T-helper 2 cell (primary cell): ENCODE results near the gene NHLRC4.

ENCODE experiments used
- DNase-seq, 5 experiments: peaks; one replicate each; pipeline versions ENCODE4 v3.0.0 to v3.0.0-alpha.2; 2012 to 2022

The NHLRC4 gene

DNA sequence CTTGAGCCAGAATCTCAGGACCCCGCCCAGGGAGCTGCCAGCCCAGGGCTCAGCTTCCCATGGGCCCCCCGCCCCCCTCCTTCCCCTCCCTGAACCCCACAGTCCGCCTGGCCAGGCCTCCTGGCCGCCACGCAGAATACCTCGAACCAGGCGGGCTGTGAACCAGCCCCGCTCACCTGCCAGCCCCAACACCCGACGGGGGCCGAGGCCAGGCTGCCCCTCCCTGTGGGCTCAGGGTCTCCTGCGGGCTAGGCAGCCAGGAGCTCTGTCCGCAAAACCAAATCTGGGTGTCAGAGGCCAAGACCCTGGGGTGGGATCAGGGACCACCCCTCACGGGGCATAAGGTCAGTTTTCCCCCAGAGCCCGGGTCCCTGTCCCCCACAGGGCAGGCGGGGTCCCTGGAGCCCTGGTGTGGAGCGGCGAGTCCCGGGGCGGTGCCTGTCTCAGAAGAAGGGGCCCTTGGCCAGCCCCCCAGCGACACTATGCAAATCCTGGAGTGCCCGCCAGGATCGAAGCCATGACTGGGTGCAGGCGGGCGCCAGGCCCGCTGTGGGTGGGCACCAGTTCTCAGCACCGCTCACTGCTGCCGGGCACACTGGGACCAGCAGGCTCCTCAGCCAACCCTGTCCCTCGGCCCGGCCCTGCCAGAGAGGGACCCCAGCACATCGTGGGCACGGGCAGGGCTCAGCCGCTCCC is 13.1 kb upstream of the NHLRC4 start:
- no peak for DNase-seq

DNA sequence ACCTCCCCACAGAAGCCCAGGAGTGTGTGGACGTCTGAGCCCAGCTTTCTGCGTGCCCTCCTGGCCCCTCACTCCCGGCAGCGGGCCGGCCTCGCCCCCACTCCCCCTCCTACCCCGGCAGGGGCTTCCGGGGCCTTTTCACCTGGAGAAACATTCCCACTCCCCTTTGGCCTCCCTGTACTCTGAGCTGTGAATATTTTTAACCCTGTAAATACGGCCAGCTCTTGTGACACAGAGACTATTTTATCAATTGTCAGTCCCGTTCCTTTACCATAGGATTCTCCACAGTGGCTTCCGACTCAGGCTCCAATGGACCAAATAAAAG is 12.5 kb upstream of the NHLRC4 start:
- DNase-seq, result no peak

DNA sequence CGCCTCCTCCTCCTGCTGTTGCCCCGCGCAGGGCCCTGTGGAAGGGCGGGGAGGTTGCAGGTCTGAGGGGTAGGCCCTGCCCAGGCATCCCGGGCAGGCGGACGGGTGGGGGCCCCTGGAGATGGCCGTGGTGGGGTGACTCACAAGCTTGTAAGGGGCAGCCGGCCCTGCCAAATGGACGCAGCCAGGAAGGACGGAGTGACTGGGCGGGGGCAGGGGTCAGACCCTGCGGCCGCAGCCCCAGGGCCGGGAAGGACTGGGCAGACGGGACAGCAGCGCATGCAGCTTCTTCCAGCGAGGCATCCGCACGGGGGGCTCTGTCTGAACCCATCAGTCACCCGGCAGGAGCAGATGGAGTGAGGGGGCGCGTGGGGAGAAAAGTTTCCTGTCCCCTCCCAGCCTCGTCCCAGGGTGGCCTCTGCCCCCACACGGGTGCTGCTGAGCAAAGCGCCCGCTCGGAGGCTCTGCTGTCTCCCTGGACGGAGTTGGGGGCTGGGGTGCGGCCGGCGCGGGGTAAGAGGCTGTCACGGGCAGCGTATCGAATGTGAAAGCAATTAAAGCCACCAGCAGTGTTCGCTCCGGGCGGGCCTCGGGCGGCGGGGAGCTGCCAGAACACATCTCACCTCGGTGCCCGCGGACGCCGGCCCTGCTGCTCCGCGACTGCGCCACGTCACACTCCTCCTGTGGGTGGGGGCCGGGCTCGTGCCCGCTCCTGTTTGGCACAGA is 12.0 kb upstream of the NHLRC4 start:
- no peak for DNase-seq

DNA sequence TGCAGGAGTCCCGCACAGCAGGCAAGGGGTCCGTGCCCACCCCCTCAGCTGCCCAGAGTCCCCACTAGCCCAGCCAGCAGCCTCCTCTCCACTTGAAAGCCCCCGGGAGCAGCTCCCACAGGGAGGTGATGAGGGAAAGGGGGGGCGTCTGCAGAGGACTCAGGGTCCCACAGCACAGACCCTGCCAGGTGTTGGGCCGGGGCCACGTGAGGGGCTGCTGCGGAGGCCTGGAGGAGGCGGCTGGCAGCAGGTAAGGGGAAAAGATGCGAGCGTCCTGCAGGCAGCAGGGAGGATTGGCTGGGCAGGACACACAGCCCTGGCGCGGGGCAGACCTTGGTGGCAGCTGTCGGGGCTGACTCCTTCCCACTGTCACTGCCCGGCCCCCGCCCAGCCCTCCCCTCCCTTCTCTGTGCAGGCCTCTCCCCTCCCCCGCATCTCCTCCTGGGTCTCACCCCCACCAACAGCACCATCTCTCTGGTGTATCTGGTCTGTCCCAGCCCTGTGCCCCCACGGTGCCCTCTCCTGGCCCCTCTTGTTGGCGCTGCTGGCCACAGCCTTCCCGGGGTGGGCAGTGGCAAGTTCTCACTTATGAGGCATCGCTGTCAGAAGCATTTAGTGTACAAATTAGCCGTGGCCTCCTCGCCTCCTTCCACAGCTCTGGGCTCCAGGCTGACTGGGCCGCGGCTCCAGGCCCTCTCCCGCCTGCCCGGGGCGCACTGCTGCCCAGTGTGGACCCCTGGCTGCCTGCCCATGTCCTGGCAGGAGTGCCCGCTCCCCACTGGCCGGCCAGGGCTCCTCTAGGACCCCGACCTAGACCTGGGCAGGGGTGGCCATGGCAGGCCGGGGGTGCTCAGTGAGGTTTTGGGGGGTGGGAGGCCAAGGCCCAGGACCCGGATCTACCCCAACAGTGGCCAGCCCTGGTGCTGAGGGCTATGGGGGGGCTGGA is 11.0 kb upstream of the NHLRC4 start:
- no peak for DNase-seq

DNA sequence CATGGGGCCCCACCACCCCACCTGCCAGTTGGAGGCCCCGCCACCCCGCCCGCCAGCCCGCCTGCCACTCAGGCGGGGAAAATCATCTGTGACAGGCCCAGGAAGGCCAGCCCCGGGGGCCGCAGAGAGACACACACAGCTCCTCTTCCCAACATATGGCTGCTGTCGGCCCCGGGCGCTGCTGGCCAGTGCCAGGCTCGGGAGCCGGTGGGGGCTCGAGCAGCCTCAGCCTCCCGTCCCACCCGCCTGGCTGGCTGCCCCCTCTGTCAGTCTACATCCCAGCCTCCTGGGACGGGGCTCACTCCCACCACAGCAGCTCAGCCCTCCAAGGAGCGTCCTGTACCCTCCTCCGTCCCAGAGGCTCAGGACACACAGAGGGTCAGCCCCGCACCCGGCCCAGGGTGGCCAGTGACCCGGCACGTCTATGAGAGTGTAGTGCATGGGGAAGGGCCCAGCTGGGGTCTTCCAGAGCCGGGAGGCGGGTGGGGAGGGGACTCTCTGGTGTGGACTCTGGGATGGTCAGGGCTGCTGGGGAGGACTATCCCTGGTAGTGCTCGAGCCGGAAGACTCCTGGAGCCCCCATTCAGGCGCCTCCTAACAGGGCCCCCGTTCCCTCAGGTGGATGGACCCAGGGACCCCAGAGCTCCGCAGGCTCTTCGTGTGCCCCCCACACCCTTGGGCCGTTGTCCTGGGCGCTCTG is 10.2 kb upstream of the NHLRC4 start:
- no peak for DNase-seq

DNA sequence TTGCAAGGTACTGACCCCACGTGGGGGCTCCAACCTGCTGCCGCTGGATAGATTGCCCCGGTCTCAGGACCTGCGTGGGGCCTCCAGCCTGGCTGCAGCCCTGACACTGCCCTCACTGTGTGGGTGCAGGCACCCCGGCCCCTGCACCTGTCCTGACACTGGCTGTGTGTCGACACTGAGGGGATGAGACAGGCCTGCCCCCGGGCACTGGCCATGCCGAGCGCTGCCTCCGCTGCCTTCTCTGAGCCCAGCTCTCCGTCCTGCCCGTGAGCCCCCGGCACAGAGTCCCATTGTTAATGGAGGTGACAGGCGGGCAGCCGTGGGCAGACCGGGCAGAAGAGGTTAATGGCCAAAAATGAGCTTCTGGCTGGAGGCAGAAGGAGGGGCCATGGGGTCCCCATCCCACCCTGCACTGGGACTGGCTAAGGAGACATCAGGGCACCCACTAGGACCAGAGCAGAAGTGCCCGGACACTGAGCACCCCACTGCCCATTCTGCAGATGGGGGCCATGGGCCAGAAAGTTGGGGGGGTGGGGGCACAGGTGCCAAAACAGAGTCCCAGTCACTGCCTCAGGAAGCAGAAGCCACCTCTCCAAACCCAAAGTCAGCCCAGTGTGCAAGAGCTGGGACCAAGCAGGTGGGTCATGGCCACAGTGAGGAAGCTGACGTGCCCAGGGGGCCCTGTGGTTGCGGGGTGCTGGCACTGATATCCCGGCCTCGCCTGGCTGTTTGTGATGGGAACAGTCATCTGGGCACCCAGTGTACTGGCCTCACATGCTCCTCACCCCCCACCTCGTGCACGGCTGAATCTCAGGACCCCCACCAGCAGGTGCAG is 9.1 kb upstream of the NHLRC4 start:
- no peak for DNase-seq

DNA sequence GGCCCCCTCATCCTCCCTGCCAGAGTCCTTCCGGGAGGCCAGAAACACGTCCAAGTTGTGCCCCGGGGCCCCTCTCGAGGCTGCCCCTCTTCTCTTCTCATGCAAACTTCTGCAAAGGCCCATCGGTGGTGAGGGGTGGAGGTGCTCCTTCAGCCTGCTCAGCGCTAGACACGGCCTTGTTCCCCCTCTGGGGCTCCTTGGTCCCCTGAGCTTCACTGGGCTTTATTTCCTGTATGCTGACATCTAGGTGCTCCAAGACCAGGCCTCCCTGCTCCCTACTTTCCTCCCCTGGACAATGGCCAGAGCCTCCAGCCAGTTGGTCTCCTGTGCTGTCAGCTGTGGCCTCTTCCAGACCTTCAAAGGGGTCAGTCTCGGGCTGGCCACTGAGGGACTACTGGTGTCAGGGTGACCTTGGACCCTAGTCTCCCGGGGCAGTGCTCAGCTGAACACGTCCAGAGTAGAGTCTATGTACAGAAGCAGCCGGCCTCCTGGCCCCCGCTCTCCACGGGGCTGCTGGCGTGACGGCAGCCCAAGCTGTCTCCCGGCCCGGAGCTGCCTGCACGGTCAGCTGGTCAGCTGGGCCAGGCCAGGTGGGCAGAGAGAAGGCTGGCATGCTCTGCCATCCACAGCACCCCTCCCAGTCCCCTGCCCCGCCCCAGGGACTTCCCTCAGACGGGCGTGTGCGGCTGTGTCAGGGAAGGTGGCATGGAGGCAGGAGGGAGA is 8.3 kb upstream of the NHLRC4 start:
- no peak for DNase-seq

DNA sequence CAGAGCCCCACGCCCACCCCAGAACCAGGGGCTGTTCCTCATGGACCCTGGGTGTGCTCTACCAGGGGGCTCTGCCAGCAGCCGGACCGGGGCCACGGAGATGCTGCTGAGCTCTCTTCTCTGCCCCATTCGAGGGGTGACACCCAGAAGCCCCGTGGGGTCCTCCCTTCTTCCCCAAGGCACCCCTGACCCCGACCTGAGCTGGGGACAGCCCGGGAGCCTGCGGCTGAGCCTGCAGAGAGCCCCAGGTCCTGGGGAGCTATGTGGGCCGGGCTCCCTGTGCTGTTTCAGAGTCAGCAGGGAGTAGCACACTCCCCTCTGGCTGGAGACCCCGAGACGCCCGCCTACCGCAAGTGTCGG is 7.8 kb upstream of the NHLRC4 start:
- no peak for DNase-seq

DNA sequence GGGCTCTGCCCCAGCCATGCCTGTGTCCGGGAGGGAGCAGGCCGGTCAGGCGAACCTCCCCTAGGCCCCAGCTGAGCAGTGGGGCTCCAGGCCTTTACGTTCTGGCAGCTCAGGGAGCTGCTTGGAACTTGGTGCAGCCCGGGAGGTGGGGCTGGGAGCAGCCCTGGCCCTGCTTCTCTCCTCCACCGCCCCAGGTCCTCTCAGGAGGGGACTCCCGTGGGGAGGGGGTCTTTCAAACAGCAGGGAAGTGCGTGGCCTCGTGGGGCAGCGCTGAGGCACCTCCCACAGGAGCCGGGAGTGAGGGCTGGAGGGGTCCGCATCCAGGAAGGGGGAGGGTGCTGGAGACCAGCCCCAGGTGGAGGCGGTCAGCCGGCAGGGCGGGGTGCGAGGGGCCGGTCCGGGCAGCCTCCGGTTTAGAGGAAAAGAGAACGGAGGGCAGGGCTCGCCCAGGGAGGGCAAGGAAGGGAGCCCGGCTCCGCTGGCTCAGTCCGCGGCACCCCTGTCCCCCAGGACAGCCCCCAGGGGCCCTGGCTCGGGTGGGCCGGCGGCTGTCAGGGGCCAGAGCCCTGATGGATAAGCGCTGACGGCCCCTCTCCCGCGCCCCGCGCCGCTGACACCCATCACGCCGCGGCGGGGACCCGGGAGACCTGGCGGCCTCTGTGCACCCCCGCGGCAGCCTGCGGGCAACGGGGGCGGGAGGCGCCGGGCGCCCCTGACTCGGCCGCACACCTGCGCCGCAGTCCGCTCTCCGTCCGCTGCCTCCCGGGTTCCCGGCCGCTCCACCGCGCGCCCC is 7.2 kb upstream of the NHLRC4 start:
- DNase-seq, result no peak

DNA sequence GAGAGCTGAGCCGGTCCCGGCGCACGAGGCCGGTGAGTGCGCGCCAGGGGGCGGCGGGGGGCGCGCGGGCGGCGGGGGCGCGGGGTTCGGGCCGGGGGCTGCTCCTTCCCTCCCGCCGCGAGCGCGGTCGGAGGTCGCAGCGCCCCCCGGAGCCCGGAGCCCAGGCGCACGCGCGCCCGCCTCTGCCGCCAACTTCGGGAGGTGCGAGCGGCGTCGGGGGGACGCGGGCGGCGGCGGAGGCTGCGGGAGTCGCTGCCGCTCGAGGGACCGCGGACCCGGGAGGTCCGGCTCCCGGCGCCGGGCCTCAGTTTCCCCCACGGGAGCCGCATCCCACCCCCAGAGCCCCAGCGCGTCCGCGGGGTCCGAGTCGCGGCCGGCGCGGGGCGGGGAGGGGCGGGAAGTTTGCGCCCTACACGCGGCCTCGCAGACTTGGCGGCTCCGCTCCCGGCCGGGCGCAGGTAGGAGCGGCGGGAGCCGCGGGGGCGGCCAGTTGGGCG is 6.6 kb upstream of the NHLRC4 start, which contains the start of gene PRR35:
Gene PRR35, plus strand, starts transcription at position 191 of the 497 bp plus-strand sequence. CDS start 2,901 bp downstream, outside the sequence.
- DNase-seq, result no peak

DNA sequence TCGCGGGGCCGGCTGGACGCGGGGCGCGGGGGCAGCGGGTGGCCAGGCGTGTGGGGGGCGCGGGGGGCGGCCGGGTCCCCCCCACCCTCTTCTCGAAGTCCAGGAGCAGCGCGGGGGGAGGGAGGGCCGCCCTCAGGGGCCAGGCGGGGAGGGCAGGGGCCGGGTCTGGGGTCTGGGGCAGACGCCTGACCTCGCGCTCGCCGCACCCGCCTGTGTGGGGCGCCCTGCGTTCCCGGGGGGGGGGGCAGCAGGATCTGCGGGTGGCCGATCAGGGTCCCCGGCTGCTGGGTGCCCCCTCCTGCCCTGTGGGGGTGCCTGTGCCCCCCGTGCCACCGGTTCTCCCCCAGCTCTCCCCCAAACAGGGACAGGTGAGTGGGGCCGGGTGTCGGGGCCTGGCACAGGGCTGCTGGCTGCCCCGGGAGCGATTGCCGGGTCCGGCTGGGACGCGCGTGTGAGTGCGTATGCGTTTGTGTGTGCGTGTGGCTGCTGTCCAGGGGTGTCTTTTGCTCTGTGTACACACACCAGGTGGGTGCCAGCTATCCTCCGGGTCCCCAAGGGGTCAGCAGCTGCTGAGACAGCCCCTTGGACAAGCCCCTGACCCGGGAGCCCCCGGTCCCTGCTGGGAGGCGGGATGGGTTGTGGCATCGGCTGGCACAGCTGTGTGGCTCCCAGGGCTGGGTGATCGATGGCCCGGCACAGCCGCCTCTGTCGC is 5.9 kb upstream of the NHLRC4 start:
- no peak for DNase-seq

DNA sequence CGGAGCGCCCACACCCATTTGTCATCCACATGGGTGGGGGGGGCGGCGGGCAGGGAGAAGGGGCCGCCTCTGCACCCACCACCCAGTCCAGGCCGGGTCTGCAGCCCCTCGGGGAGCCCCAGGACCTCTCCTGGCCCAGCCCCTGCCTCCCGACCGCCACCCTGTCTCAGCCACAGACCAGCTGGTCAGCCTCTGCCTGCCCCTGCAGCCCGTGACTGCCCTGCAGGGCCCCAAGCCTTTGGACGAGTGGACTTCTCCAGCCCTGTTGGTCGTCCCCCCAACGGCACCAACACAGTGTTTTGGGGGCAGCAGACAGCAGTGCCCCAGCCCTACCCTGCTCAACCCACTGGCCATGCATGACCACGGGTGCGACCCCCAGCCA is 5.4 kb upstream of the NHLRC4 start:
- DNase-seq, result no peak

DNA sequence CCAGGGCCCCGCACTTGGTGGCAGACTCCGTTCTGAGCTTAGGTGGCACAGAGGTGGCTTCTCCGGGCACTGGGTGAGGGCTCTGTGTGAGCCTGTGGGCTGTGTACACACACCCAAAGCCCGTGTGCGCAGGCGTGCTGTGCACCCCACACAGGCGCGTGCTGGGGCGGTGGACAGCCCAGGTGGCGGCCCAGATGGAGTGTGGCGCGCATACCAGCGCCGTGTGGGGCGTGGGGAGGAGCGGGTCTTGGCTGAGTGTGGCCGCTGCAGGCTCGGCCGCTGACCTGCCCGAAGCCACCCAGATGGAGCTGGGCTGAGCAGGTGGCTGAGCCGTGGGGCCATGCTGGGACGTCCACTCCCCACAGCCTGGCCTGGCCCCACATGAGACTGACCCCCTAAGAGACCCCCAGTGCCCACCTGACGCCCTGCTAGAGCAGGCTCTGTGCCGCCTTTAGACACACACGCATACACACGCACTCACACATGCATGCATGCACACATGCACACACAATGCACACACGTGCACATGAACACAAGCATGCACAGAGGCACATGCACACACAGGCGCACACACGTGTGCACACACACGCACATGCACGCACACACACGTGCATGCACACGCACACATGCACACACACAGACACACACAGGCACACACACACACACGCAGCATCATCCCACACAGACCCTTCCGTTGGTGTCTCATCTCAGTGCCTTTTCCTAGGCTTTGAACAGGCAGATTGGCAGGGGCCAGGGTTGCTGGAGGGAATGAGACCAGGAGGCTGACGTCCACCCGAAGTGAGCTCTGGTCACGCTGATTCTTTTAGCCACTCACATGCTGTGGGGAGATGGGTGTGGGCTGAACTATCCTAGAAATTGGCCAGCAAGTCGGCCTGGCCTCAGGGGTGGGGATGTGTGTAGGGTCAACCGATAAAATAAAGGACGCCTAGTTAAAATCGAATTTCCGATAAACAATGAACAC is 4.6 kb upstream of the NHLRC4 start:
- no peak for DNase-seq

DNA sequence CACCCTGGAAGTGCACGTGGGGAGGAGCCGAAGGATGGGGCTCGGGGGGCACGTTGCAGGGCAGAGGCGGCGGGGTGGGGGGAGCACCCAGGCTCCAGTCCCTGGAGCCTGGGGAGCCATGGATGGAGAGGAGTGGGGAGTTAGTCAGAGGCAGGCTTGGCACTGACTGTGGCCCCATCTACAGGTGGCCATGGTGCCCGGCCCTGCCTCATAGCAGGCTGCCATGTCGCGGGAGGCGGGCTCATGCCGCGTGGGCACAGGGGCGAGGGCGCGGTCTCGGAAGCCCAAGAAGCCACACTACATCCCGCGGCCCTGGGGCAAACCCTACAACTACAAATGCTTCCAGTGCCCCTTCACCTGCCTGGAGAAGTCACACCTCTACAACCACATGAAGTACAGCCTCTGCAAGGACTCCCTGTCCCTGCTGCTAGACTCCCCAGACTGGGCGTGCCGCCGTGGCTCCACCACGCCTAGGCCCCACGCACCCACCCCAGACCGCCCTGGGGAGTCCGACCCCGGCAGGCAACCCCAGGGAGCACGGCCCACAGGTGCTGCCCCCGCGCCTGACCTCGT is 3.6 kb upstream of the NHLRC4 start:
- DNase-seq, result no peak

DNA sequence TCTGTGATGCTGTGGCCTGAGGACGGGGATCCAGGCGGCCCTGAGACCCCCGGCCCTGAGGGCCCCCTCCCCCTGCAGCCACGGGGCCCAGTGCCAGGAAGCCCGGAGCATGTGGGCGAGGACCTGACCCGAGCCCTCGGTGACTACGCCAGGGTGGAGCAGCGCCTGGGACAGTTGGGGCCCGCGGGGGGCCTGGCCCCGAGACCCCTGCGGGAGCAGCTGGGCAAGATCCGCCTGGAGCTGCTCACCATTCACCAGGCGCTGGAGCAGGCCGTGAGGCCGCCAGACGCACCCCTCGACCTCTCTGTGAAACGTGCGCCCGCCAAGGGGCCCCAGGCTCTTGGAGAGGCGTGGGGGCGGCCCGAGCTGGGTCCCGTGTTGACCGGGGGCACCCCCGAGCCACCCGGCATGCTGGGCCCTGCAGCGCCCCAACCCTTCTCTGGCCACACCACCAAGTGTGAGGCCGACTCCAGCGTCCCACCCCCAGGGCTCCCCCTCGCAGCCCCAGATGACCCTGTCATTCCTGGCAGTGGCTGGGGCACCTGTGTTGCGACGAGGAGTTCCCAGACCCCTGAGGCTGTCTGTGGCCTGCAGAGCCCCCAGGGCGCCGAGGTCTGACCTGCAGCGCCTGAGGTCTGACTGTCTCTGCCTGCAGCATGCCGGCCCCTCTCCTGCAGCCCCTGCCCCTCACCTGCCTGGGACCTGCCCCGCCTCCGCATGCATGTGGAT is 2.0 kb upstream of the NHLRC4 start:
- DNase-seq, result no peak

DNA sequence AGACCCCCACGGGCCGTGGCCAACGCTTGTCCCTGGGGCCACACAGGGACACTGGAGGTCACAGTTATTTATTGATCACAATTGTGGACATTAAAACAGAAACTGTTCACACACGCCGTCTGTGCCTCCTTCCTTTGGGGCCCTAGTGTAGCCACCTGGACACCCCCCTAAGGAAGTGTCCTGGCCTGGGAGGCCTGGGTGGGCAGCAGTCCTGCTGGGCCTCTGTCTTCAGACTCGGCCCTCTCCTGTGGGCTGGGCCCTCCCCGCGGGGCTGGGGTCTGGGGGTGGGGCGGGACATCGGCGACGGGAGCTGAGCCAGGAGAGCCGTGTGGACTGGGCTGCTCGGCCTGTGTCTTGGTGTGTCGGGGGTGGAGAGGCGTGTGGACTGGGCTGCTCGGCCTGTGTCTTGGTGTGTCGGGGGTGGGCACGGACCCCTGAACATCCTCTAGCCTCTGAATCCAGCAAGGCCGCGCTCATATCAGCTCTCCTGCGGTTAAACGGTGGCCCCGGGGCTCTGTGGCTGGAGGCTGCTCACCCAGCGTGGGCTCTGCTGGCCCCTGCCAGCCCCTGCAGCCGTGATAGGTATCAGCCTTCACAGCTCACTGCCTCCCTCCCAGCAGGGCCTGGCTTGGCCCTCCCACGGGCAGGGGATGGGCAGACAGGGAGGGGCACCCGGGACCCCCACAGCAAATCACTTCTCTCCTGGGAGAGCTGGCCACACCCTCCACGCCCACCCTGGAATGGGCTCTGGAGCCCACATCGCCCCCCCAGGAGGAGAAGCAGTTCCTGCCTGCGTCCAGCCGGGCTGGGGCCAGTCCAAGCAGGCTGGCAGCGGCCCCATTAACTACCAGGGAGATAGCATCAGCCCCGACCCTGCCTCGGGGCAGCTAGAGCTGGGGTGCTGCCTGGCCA is 1.1 kb upstream of the NHLRC4 start:
- no peak for DNase-seq
